GM21423 (cell line): Measurements from ENCODE around the gene CABP4.

ENCODE experiments used
- ATAC-seq: cut with Tn5 transposase; IDR thresholded peaks from one replicate; pipeline ENCODE4 v1.9.1; 2021; ENCODE audit warnings: mild to moderate bottlenecking, moderate library complexity; ENCODE audit not compliant: unreplicated experiment

Gene CABP4

DNA sequence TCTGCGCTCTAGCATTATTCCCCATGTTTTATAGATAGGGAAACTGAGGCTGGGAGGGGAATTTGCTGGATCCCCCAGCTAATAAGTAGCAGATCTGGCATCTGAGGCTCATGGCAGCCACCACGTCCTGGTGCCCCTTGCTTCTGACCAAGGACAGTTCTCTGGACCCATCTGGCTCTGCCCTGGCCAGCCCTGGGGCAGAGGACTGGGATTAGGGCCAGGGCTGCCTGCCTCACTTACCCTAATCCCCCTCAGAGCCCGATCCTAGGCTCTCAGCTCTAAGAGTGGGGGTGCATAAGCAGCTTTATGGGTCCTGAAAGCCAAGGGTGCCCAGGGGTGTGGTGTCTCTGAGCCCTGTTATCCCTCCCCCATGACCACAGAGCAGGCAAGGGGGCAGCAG is at the start of gene CABP4:
Gene CABP4, plus strand, starts transcription at position 301 of the 400 bp plus-strand sequence. Its CDS starts 70 bp downstream, at position 371.
- ATAC-seq, result no peak

GRCh38 chr11:67405688-67406339 is 49.3 kb upstream of the CABP4 start:
- no peak for ATAC-seq

DNA sequence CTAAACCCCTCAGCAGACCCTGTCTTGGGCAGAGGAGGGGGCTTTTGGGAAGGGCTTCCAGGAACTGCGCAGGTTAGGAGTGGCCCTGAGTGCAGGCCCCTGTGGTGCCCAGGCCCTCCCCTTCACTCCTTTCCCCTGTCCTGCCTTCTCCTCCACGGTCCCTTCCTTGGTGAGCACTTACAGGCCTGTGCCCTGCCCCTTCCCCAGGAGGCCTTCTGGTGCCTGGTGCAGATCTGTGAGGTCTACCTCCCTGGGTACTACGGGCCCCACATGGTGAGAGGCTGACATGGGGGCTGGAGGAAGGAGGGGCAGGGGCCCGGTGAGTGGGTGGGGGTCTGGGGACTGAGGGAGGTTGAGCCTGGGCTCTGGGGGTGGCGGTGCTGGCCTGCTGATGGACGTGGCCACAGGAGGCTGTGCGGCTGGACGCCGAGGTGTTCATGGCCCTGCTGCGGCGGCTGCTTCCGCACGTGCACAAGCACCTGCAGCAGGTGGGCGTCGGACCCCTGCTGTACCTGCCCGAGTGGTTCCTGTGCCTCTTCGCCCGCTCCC is 48.7 kb upstream of the CABP4 start:
- ATAC-seq, result no peak

- ATAC-seq, result no peak
Observed at GRCh38 chr11:67406969-67407687, 48.0 kb upstream of the CABP4 start.

GRCh38 chr11:67407688-67408163 is 47.4 kb upstream of the CABP4 start:
- ATAC-seq, result no peak

- ATAC-seq, result no peak
Observed at GRCh38 chr11:67408437-67409200, 46.5 kb upstream of the CABP4 start.

DNA sequence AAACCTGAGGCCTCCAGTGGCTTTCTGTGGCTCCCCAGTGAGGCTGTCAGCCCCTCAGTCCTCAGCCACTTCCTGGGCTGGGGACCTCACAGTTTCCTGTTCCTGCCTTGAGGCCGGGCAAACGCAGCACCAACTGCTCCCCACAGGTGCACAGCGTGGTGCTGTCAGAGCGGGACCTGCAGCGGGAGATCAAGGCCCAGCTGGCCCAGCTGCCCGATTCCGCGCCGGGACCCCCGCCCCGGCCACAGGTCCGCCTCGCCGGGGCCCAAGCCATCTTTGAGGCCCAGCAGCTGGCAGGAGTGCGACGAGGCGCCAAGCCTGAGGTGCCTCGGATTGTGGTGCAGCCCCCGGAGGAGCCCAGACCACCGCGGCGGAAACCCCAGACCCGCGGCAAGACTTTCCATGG is 45.9 kb upstream of the CABP4 start:
- ATAC-seq, result peak; percentile 66

DNA sequence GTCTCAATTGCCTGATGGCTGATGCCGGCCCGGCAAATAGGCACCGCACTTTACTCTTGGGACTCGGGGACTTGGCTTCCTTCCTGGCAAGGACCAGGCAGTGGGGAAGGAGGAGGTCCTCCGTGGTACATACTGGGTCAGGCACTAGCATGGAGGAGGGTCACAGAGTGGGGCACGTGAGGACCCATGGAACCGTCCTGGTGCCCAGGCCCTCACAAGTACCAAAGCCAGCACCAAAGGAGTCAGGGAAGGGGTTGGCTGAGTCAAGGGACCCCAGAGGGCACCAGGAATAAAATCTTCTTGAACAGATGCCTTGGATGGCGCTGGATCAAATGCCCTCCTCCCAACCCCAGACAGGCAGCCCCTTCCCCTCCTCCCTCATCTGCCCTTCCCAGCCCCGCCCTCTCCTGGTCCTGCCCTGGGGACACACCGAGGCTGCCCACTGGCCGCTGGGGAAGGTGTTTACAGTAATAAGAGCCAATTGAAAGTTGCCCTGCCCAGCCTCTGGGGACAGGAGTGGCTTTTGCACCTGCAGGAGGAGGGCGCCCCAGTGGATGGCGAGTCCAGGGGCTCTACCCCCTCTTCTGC is 45.3 kb upstream of the CABP4 start:
- no peak for ATAC-seq

- ATAC-seq, result no peak
Observed at GRCh38 chr11:67410369-67410831, 44.8 kb upstream of the CABP4 start.

GRCh38 chr11:67410984-67411784 is 44.0 kb upstream of the CABP4 start:
- no peak for ATAC-seq

- ATAC-seq, result no peak
Observed at GRCh38 chr11:67411785-67412152, 43.4 kb upstream of the CABP4 start.

GRCh38 chr11:67412495-67413179 is 42.5 kb upstream of the CABP4 start:
- no peak for ATAC-seq

GRCh38 chr11:67413266-67413849 is 41.8 kb upstream of the CABP4 start:
- no peak for ATAC-seq

- ATAC-seq, result no peak
Observed at GRCh38 chr11:67415501-67416304, 39.5 kb upstream of the CABP4 start, which contains the start of gene CARNS1. Gene CARNS1, plus strand, starts transcription at chr11:67415678. Its CDS starts 522 bp downstream, at chr11:67416200.

- no peak for ATAC-seq
Observed at GRCh38 chr11:67416416-67417335, 38.5 kb upstream of the CABP4 start.

- no peak for ATAC-seq
Observed at GRCh38 chr11:67417425-67417824, 37.7 kb upstream of the CABP4 start.
